ENCODE measurements around the gene NCLN.
A peak's percentile ranks its signal among the peaks of the same experiment; 100 is the strongest.
"Not testable (repeated sequence)": the region's sequence is repeated elsewhere in the genome, so short reads cannot be mapped to it uniquely, and the experiment has no call there.

NCLN gene

GRCh38 chr19:3185461-3186159 is at the start of gene NCLN:
Gene NCLN (plus strand): TSS chr19:3185930. CDS start chr19:3186031, 101 bp downstream.
- DNase-seq: peak; percentile 82

DNA sequence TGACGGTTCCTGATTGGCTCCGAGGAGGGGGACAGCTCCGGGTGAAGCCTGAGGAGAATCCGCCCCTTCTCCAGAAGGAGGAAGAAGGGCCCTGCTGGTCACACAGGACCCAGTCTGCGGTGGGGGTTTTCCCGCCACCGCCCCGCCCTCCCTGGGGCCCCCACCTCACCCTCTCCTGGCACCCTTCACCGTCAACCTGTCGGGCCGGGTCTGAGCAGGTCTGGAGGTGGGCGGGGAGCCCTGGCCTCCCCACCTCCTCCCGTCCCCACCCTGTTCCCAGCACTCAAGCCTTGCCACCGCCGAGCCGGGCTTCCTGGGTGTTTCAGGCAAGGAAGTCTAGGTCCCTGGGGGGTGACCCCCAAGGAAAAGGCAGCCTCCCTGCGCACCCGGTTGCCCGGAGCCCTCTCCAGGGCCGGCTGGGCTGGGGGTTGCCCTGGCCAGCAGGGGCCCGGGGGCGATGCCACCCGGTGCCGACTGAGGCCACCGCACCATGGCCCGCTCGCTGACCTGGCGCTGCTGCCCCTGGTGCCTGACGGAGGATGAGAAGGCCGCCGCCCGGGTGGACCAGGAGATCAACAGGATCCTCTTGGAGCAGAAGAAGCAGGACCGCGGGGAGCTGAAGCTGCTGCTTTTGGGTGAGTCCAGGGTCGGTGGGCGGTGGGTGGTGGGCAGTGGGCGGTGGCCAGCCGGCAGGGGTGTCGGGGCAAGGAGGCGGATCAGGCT is 49.6 kb upstream of the NCLN start, which contains the start of gene GNA15:
Gene GNA15, plus strand, starts transcription at position 73 of the 723 bp plus-strand sequence. Its CDS starts 418 bp downstream, at position 491.
- no peak for DNase-seq

GRCh38 chr19:3136684-3137055 is 49.1 kb upstream of the NCLN start:
- DNase-seq: no peak

- DNase-seq: no peak
Measured at GRCh38 chr19:3137119-3137518, 48.6 kb upstream of the NCLN start.

DNA sequence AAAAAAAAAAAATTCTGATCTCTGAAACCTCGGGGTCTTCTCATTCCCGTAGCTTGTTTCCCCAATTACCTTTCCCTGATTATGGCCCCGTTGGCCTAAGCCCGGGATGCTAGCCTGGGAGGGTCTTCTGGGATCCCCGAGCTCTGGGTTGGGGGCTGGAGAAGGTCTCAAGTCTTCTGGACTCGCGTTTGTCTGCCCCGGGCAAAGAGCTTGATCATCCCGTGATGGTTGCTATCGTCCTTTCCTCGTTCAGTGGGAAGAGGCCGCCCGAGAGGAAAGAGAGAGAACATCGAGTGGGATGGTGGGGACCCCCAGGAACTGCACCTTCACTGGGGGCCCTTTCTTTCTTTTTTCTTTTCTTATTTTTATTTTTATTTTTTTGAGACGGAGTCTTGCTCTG is 47.5 kb upstream of the NCLN start:
- no peak for DNase-seq

DNA sequence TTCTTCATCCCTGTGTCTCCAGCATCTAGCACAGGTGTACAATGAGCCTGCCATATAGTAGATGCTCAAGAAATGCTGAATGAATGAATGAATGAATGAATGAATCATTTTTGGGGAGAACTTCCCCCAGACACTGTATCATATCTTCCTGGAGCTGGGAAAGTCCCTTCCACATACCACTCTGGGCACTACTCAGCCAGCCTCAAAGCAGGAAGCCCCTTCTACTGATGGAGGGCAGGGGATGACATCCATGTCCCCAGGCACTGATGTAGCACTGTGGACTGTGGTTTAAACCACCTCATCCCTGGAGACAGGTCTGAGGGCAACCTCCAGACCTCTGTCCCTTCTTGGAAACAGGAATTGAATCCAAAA is 45.1 kb upstream of the NCLN start:
- no peak for DNase-seq

- DNase-seq: no peak
Measured at GRCh38 chr19:3142292-3142670, 43.4 kb upstream of the NCLN start.

GRCh38 chr19:3142781-3143337 is 42.9 kb upstream of the NCLN start:
- no peak for DNase-seq

GRCh38 chr19:3145909-3146676 is 39.6 kb upstream of the NCLN start:
- no peak for DNase-seq

- DNase-seq: no peak
Measured at GRCh38 chr19:3146677-3147100, 39.0 kb upstream of the NCLN start.

GRCh38 chr19:3148503-3148902 is 37.2 kb upstream of the NCLN start:
- DNase-seq: no peak

DNA sequence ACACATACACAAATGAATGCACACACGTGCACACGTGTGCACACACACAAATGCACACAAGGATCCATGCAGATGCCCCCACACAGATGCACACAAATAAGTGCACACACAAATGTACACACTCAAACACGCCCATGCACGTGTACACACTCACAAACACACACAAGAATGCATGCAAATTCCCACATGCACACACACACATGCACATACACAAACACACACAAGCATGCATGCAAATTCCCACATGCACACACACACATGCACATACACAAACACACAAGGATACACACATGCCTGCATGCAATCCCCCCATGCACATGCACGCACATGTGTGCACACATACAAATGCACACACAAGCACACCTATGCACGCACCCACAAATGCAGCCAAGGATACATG is 36.6 kb upstream of the NCLN start:
- DNase-seq: no peak

GRCh38 chr19:3149526-3150505 is 35.9 kb upstream of the NCLN start:
- DNase-seq: no peak

- DNase-seq: no peak
Measured at GRCh38 chr19:3150739-3151329, 34.9 kb upstream of the NCLN start.

DNA sequence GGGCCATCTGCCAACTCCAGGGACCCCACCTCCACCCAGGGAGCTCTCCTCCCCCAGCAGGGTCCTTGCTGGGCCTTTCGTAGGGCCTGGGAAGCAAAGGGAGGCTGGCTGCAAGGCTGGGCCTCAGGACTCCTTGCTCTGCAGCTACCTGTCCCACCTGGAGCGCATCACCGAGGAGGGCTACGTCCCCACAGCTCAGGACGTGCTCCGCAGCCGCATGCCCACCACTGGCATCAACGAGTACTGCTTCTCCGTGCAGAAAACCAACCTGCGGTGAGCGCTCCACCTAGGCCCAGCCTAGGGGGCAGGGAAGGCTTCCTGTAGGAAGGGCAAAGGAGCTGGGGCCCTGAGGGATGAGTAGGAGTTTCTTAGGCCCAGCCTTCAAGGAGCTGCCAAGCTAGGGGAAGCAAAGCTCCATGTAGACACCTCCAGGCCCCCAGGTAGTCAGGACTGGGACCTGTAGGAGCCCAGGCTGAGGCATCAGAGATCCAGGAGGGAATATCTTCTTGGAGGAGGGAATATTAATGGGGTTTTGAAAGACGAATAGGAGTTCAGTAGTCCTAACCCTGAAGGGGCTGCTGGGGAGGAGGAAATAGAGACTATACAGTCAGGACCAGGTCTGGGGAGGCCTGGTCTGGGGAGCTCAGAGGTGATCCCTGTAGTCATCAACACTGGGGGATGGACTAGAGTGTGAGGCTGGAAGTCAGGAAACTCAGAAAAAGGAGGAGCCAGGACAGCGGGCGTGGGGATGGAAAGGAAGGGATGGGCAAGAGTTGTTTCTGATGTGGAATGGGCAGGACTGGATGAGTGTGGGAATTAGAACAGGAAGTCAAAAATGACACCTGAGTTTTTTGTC is 33.9 kb upstream of the NCLN start:
- no peak for DNase-seq

- DNase-seq: no peak
Measured at GRCh38 chr19:3152419-3152780, 33.3 kb upstream of the NCLN start.

GRCh38 chr19:3153286-3154230 is 32.2 kb upstream of the NCLN start:
- no peak for DNase-seq

- DNase-seq: not testable (repeated sequence)
Measured at GRCh38 chr19:3154447-3154846, 31.3 kb upstream of the NCLN start.

DNA sequence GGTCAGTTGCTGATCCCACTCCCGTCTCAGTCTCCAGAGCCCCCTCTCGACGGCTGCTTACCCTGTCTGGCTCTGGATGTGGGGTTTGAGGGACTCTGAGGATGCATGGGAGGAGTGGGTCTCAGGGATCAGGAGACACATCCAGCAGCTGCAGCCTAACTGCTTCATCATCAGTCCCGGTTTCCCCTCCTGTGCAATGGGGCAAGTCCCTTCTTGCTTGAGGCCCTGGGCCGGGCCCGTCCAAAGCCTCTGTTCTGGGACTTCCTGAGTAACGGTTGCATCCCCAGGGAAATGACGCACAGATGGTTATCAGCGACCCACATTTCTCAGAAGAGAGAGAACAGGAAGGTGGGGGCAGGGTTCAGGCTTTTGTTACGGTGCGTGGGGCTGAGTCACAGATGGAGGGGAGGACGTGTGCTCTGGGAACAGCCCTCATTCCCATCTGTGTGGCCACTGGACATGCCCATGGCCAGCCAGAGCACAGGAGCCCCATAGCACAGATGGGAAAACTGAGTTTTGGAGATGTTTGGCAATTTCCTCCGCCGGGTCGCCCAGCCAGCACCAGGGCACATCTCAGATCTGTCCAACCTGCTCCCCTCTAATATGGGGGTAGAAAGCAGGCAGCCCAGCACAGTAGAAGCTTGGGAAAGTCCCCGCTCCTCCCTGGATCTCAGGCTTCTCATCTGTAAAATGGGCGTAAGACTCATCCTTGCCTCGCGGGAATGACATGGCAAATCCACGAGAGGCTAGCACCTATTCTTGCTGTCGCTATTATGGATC is 30.6 kb upstream of the NCLN start:
- no peak for DNase-seq

Data from NCI-H748 treated with DMSO at 0.1 percent for 48 hours (cell line).